H1 (cell line): Measurements from ENCODE around the gene ADAM23. TPM values are rescaled to one million over a fixed set of nuclear protein-coding genes. Genes with fewer than 3 reads are reported as not detected.

Source experiments
- CTBP2 ChIP-seq: IDR thresholded peaks from 2 replicates; pipeline ENCODE4 v1.7.0; 2011; ENCODE audit warnings: borderline replicate concordance, mild to moderate bottlenecking, moderate library complexity, mixed read lengths, low read length; ENCODE audit not compliant: insufficient read depth, insufficient read length
- polyA plus RNA-seq, 7 experiments: library from polyadenylated mRNA; depleted of rRNA in 3 of 7; stranded (reverse) in 5 of 7; unstranded in 2 of 7; fragments of >200 nt in 5 of 7; fragments of 200-250 nt in 2 of 7; gene quantifications; 1 replicate in 5 of 7; 2 replicates in 1 of 7; 4 replicates in 1 of 7; pipeline versions ENCODE4 v1.2.1 to v1.2.3, GENCODE V29; 2011 to 2013; ENCODE audit warnings: missing spikeins in 2 of 7, mixed read lengths in 2 of 7
- total RNA-seq: library from RNA; stranded (reverse); fragmentation: NEBNext Ultra II Directional; extraction: Animal tissue kit (Norgen Biotek cat#: 25700); gene quantifications from 2 replicates; pipeline ENCODE4 v1.2.1, GENCODE V29; 2021
- TF ChIP-seq, protein P1 (sequence below): fragments of 300-600 bp; sonication (generic); IDR thresholded peaks from 2 replicates; pipeline ENCODE4 v1.7.1; 2012; ENCODE audit warnings: low read length, moderate library complexity, mild to moderate bottlenecking, inconsistent platforms; ENCODE audit not compliant: insufficient replicate concordance

ADAM23 gene
- total and polyA plus RNA-seq, 2 of the 8 experiments (the other 6 are each of a cell fraction or from before 2014, with no cell fraction given) = 9.9 to 20.8 TPM

DNA sequence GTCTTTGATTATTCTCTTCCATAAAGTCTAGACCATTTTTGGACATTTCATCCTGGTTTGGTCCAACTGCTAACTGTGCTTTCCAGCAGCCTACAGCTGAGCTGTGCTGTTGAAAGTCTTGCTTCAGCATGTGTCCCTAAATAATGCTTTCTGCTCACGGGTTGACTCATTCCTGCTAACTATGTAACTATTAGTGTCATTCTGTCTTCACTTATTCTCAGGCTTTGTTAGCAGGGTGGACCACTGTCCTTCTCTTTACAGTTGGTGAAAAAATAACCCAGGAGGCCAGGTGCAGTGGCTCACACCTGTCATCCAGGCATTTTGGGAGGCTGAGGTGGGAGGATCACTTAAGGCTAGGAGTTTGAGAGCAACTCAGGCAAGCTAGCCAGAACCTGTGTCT is 8.9 kb downstream of the ADAM23 start (continued):
- TF ChIP-seq, protein P1, sequence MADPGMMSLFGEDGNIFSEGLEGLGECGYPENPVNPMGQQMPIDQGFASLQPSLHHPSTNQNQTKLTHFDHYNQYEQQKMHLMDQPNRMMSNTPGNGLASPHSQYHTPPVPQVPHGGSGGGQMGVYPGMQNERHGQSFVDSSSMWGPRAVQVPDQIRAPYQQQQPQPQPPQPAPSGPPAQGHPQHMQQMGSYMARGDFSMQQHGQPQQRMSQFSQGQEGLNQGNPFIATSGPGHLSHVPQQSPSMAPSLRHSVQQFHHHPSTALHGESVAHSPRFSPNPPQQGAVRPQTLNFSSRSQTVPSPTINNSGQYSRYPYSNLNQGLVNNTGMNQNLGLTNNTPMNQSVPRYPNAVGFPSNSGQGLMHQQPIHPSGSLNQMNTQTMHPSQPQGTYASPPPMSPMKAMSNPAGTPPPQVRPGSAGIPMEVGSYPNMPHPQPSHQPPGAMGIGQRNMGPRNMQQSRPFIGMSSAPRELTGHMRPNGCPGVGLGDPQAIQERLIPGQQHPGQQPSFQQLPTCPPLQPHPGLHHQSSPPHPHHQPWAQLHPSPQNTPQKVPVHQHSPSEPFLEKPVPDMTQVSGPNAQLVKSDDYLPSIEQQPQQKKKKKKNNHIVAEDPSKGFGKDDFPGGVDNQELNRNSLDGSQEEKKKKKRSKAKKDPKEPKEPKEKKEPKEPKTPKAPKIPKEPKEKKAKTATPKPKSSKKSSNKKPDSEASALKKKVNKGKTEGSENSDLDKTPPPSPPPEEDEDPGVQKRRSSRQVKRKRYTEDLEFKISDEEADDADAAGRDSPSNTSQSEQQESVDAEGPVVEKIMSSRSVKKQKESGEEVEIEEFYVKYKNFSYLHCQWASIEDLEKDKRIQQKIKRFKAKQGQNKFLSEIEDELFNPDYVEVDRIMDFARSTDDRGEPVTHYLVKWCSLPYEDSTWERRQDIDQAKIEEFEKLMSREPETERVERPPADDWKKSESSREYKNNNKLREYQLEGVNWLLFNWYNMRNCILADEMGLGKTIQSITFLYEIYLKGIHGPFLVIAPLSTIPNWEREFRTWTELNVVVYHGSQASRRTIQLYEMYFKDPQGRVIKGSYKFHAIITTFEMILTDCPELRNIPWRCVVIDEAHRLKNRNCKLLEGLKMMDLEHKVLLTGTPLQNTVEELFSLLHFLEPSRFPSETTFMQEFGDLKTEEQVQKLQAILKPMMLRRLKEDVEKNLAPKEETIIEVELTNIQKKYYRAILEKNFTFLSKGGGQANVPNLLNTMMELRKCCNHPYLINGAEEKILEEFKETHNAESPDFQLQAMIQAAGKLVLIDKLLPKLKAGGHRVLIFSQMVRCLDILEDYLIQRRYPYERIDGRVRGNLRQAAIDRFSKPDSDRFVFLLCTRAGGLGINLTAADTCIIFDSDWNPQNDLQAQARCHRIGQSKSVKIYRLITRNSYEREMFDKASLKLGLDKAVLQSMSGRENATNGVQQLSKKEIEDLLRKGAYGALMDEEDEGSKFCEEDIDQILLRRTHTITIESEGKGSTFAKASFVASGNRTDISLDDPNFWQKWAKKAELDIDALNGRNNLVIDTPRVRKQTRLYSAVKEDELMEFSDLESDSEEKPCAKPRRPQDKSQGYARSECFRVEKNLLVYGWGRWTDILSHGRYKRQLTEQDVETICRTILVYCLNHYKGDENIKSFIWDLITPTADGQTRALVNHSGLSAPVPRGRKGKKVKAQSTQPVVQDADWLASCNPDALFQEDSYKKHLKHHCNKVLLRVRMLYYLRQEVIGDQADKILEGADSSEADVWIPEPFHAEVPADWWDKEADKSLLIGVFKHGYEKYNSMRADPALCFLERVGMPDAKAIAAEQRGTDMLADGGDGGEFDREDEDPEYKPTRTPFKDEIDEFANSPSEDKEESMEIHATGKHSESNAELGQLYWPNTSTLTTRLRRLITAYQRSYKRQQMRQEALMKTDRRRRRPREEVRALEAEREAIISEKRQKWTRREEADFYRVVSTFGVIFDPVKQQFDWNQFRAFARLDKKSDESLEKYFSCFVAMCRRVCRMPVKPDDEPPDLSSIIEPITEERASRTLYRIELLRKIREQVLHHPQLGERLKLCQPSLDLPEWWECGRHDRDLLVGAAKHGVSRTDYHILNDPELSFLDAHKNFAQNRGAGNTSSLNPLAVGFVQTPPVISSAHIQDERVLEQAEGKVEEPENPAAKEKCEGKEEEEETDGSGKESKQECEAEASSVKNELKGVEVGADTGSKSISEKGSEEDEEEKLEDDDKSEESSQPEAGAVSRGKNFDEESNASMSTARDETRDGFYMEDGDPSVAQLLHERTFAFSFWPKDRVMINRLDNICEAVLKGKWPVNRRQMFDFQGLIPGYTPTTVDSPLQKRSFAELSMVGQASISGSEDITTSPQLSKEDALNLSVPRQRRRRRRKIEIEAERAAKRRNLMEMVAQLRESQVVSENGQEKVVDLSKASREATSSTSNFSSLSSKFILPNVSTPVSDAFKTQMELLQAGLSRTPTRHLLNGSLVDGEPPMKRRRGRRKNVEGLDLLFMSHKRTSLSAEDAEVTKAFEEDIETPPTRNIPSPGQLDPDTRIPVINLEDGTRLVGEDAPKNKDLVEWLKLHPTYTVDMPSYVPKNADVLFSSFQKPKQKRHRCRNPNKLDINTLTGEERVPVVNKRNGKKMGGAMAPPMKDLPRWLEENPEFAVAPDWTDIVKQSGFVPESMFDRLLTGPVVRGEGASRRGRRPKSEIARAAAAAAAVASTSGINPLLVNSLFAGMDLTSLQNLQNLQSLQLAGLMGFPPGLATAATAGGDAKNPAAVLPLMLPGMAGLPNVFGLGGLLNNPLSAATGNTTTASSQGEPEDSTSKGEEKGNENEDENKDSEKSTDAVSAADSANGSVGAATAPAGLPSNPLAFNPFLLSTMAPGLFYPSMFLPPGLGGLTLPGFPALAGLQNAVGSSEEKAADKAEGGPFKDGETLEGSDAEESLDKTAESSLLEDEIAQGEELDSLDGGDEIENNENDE = no peak
- TF ChIP-seq CTBP2 = no peak
